CD4-positive, alpha-beta T cell treated with Interleukin-17A for 1 hour (primary cell): ENCODE measurements around the gene MMP23B.
"Not testable (repeated sequence)": the region's sequence is repeated elsewhere in the genome, so short reads cannot be mapped to it uniquely, and the experiment has no call there.

ENCODE experiments used
- DNase-seq: peaks from one replicate; pipeline ENCODE4 v3.0.0-alpha.2; 2020

MMP23B gene

GRCh38 chr1:1636621-1637478 is 4.9 kb downstream of the MMP23B start:
- not testable (repeated sequence) for DNase-seq

- DNase-seq, result not testable (repeated sequence)
Observed at GRCh38 chr1:1637479-1637875, 5.5 kb downstream of the MMP23B start.

GRCh38 chr1:1638528-1638927 is 6.6 kb downstream of the MMP23B start:
- DNase-seq, result not testable (repeated sequence)

- not testable (repeated sequence) for DNase-seq
Observed at GRCh38 chr1:1639368-1639767, 7.4 kb downstream of the MMP23B start.

GRCh38 chr1:1640081-1640480 is 8.1 kb downstream of the MMP23B start:
- not testable (repeated sequence) for DNase-seq

GRCh38 chr1:1640711-1641461 is 8.9 kb downstream of the MMP23B start:
- not testable (repeated sequence) for DNase-seq

- DNase-seq, result not testable (repeated sequence)
Observed at GRCh38 chr1:1646326-1646725, 14.4 kb downstream of the MMP23B start.

GRCh38 chr1:1647567-1648241 is 15.7 kb downstream of the MMP23B start:
- DNase-seq, result not testable (repeated sequence)

GRCh38 chr1:1648265-1648664 is 16.3 kb downstream of the MMP23B start:
- not testable (repeated sequence) for DNase-seq

GRCh38 chr1:1658583-1659549 is 26.9 kb downstream of the MMP23B start, which contains the start of gene CDK11B:
CDK11B (minus strand) TSS chr1:1659004; CDS start chr1:1657485, 1,519 bp downstream.
- peak; percentile 97 for DNase-seq

- not testable (repeated sequence) for DNase-seq
Observed at GRCh38 chr1:1662392-1662791, 30.4 kb downstream of the MMP23B start.

- DNase-seq, result not testable (repeated sequence)
Observed at GRCh38 chr1:1662830-1663560, 31.0 kb downstream of the MMP23B start.

GRCh38 chr1:1664318-1664717 is 32.3 kb downstream of the MMP23B start:
- not testable (repeated sequence) for DNase-seq

- DNase-seq, result no peak
Observed at GRCh38 chr1:1664941-1665814, 33.2 kb downstream of the MMP23B start.

GRCh38 chr1:1665815-1666251 is 33.9 kb downstream of the MMP23B start:
- peak; percentile 29 for DNase-seq

- no peak for DNase-seq
Observed at GRCh38 chr1:1666526-1666925, 34.6 kb downstream of the MMP23B start.

GRCh38 chr1:1669468-1670440 is 37.8 kb downstream of the MMP23B start:
- DNase-seq, result no peak

GRCh38 chr1:1670866-1671265 is 38.9 kb downstream of the MMP23B start:
- no peak for DNase-seq
